Mammary epithelial cell (primary cell): ENCODE data around the gene ZNF365.

ENCODE experiments used
- EZH2 ChIP-seq: IDR thresholded peaks from 2 replicates; pipeline ENCODE4 v1.6.1; 2012; ENCODE audit warnings: low read length, inconsistent platforms, borderline replicate concordance
- TF ChIP-seq, protein P1 (sequence below), 2 donors: IDR thresholded peaks in 1 of 2; conservative IDR thresholded peaks in 1 of 2; 2 replicates each; pipeline ENCODE4 v1.5.1; 2011 to 2012; ENCODE audit warnings: inconsistent platforms in 2 of 2, low read length in 2 of 2, mild to moderate bottlenecking in 2 of 2, control low read depth in 1 of 2, low read depth in 1 of 2; ENCODE audit not compliant: insufficient read depth in 1 of 2; ENCODE audit errors: extremely low read depth in 1 of 2

DNA sequence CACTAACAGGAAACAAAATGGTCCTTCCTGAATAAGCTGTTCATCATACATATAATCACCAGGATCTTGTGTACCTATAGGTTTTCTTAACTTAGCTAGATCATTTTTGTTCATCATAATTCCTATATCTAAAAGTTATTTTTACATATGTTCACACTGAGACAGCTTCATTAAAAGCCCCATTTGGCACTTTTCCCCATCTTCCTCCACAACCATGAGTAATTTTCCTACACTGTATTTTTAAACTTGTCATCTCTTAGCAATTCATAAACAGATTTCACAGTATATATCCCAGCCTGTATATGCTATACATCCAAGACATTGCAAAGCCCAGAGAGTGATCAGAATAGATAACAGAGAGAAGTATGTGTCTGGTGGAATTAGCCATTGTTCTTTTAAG, 28.3 kb downstream of the ZNF365 start:
- TF ChIP-seq, protein P1, sequence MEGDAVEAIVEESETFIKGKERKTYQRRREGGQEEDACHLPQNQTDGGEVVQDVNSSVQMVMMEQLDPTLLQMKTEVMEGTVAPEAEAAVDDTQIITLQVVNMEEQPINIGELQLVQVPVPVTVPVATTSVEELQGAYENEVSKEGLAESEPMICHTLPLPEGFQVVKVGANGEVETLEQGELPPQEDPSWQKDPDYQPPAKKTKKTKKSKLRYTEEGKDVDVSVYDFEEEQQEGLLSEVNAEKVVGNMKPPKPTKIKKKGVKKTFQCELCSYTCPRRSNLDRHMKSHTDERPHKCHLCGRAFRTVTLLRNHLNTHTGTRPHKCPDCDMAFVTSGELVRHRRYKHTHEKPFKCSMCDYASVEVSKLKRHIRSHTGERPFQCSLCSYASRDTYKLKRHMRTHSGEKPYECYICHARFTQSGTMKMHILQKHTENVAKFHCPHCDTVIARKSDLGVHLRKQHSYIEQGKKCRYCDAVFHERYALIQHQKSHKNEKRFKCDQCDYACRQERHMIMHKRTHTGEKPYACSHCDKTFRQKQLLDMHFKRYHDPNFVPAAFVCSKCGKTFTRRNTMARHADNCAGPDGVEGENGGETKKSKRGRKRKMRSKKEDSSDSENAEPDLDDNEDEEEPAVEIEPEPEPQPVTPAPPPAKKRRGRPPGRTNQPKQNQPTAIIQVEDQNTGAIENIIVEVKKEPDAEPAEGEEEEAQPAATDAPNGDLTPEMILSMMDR (conservative IDR thresholded peaks at IDR 0.05 in 1 of 2, IDR thresholded peaks at IDR 0.05 in 1 of 2; ENCODE audit: extremely low read depth in 1 of 2, insufficient read depth in 1 of 2, low read depth in 1 of 2, low read length in 2 of 2): no peak
- no peak for TF ChIP-seq EZH2
